GM18909 (cell line): ENCODE results near the gene DOK6.
"Not testable (repeated sequence)": the region's sequence is repeated elsewhere in the genome, so short reads cannot be mapped to it uniquely, and the experiment has no call there.

ENCODE experiments used
- ATAC-seq: cut with Tn5 transposase; IDR thresholded peaks from one replicate; pipeline ENCODE4 v1.9.1; 2021; ENCODE audit warnings: mild to moderate bottlenecking; ENCODE audit not compliant: unreplicated experiment, poor library complexity

DOK6 gene

DNA sequence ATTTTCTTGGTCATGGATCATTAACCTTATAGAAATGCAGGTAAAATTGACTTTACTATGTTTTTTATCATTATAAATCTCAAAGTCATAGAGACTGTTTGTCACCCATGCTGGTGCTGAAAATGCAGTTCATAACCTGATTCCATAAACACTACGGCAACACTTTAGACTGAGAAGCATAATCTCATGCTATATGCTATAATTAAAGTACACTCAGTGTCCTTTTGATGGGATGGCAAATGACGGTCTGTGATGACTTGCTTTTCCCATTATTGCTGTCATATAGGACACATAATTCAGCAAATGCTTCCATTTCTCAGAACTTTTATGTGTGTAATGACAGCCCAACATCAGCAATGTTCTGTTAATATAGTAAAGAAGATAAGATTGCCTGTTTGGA is 384.1 kb downstream of the DOK6 start:
- no peak for ATAC-seq

DNA sequence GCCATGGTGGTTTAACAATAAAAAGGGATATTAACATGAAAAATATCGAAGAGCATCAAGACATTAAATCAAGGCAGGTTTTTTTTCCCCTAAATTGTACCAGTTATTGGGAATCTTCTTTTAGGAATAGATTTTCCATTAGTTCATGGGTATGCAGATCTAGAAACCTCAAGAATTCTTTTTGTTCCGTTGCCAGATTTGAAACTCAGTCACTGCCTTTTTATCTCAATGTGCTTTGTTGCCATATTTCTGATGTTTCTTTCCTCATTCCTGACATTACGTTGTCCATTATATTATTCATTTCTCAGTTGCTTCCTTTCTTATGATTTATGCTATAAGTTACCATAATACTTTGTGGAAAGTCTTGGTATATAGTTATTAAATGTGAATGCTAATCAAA is 384.8 kb downstream of the DOK6 start:
- no peak for ATAC-seq

DNA sequence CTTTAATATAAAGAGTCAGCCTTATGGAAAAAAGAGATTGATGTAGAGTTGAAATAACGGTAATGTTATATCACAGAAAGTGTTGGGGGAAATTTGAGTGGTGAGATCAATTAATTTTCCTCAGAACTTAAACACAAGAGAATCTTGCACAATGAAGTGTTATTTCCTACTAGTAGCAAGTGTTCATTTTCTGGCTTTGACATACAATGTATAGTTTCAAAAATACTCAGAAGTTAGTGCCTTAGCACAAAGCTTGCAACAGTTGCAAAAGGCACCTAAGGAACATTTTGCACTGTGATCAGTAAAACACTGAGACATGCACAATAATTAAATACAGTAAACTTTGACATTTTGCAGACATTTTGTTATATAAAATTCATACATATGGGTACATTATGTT is 385.7 kb downstream of the DOK6 start:
- no peak for ATAC-seq

- no peak for ATAC-seq
Observed at GRCh38 chr18:69787825-69788547, 387.3 kb downstream of the DOK6 start.

GRCh38 chr18:69789794-69790193 is 389.1 kb downstream of the DOK6 start:
- ATAC-seq: no peak

DNA sequence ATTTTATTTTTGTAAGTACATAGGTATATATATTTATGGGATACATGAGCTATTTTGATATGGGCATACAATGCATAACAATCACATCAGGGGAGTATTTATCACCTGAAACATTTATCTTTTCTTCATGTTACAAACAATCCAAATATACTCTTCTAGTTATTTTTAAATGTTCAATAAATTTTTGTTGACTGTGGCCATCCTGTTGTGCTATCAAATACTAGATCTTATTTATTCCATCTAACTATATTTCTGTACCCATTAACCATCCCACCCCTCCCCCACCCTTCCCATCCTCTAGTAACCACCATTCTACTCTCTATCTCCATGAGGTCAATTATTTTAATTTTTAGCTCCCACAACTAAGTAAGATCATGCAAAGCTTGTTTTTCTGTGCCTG is 390.0 kb downstream of the DOK6 start:
- no peak for ATAC-seq

DNA sequence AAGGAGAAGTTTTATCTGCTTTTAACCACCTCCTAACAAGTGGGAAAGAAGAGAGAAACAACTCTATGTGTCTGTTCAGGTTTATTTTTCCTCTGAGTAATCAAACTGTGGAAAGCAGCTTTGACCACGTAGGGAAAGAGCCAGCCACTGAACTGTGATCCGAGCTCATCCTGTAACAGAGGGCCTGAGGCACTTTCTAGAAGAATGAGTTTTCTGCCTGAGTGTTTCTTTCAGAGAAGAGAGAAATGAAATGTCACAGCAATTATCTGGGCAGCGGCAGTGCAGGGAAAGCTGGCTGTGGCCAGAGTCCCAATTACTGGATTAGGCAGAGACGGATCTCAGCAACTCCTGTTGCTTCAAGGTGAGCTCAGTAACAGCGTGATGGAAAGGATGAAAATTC is 395.1 kb downstream of the DOK6 start:
- no peak for ATAC-seq

DNA sequence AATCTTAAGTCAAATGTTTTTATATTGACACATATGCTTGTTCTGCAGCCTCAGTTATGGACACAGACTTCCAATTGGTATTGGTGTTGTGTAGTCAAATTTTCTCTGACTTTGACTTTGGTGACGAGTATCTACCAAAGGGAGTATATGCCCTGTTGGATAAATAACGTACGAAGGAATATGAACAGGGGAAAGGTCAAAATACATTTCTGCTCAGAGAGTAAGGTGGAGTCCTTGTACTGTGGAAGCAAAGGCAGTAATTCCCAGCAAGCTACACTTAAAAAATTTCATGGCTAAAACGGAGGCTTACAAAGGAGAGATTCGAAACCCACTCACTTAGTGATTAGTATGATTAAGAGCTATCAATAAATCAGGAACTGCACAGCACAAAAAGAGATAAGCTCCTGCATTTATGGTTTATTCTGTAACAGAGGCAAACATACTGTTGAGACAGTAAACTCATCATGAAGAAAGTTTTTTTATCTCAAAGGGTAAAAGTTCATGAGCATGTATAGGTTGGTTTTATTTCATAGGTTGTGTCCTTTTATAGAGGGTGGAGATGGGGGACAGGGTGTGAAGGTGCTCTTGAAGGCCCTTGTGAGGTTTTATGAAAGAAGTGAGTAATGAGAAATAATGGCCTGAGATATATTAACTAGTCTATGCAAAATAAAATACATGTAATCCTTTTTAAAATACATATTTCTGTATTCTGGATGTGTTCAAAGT is 404.3 kb downstream of the DOK6 start:
- ATAC-seq: no peak

- ATAC-seq: no peak
Observed at GRCh38 chr18:69808399-69808798, 407.7 kb downstream of the DOK6 start.

DNA sequence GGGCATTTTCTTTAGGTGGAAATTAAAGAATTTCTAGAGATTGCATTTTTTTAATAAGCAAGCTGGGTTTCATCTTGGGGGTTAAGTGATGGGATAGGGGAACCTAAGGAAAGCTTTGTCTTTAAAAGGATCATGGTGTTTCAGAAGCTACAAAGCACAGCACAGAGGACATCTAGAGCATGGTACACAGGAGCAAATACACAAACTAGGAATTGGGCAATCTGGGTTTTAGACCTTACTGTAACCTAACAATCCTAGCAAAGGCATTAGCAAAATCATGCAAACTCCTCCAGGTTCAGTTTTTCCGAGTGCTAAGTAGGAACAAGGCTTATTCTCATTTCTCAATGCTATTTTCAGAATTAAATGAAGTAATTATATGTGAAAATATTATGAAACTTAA is 412.9 kb downstream of the DOK6 start:
- no peak for ATAC-seq

DNA sequence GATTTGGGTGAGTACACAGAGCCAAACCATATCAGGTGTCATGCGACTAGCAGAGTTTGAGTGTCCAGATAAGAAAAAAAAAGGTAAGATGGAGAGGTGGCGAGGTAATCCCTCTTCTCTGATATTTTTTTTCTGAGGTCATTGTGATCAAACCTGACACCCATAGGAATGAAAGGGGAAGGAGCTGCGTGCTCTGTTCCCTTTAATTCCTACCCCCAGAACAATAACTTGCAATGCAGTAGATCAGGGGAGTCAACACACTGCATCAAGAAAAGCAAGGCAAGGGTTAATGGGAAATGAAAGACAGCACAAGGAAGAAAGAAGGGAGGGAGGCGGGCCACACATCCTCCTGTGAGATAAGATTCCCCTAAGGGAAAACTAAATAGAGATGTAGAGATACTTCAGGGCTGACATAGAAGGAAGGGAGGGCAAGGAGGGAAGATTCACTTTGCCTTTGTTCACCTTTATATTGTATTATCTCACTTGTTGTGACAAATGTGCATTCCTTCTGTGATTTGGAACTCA is 414.2 kb downstream of the DOK6 start:
- no peak for ATAC-seq

- no peak for ATAC-seq
Observed at GRCh38 chr18:69817335-69817940, 416.8 kb downstream of the DOK6 start.

- ATAC-seq: no peak
Observed at GRCh38 chr18:69819460-69819859, 418.8 kb downstream of the DOK6 start.

- no peak for ATAC-seq
Observed at GRCh38 chr18:69820538-69820937, 419.9 kb downstream of the DOK6 start.

DNA sequence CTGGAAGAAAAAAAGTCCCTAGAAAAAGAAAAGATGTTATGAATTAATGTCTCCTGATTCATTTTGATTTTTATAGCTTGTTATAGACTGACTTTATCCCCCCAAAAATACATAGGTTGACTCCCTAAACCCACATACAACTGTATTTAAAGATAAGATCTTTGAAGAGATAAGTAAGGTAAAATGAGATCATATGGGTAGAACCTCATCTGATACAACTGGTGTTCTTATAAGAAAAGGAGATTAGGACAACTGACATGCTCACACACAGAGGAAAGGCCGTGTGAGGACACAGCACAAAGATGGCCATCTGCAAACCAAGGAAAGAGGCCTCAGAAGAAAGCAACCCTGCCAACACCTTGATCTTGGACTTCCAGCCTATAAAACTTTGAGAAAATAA is 429.5 kb downstream of the DOK6 start:
- no peak for ATAC-seq

- ATAC-seq: not testable (repeated sequence)
Observed at GRCh38 chr18:69834980-69835379, 434.3 kb downstream of the DOK6 start.

DNA sequence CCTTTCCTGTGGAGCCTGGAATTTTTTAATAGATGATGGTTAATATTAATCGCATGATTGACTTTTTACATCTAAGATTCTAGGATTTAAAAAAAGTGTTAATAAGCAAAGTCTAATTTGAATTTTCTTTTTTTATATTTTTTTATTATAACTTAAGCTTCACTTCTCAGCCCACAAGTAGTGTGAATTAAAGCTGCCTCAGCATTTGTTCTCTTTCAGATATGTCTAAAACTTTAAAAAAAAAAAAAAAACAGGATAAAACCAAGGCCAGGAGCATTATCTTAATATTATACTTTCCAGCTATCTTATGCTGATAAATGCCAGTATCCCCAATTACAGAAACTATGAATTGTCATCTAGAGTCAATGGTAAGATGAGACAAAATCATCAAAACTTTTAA is 437.3 kb downstream of the DOK6 start:
- no peak for ATAC-seq

- ATAC-seq: peak; percentile 48
Observed at GRCh38 chr18:69838620-69839411, 438.1 kb downstream of the DOK6 start.

GRCh38 chr18:69839497-69839896 is 438.8 kb downstream of the DOK6 start:
- ATAC-seq: no peak

DNA sequence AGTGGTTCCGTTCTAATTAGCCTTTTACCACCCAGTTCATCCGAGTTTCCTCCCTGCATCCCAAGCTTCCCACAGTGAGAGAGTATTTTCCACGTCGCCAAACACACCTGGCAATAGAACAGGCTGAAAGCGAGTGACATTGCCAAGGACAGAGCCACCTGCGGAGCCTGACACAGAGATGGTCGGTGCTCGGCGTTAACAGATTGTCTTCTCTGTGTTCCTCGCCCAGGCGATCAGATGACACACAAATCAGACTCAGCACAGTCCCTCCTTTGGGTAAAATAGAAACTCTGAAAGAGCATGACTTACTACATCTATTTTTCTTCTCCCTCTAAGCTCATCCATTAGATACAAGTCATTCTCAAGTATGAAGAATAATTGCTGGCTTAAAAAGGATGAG is 439.3 kb downstream of the DOK6 start:
- no peak for ATAC-seq

DNA sequence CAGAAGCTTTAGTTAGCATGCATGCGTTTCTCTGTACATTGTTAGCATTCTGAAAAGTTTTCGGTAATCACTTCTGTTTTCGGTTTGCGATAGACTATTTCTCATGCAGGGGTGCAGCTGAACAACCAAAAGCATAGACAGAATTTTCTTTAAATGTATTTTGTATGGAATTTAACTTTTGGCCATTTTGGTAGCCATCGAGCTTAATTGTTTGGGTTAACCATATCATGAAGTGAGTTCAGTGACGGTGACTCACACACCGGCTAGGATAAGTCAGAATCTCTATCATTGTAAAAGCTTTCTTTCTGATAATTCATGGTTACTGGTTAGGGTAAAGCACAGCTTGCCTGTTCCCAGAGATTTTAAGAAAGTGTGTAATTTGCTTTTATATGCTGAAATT is 439.8 kb downstream of the DOK6 start:
- no peak for ATAC-seq
